Heart left ventricle (tissue), 16 donors: ENCODE measurements around the gene FAM43A. TPM values are rescaled to one million over a fixed set of nuclear protein-coding genes. Genes with fewer than 3 reads are reported as not detected.

Experiments used
- ATAC-seq, 4 donors: fragments of 200-7000 bp; cut with Tn5 transposase; one replicate each; pipeline ENCODE4 v1.9.1; 2020 to 2022; ENCODE audit warnings: moderate library complexity in 4 of 4, mild to moderate bottlenecking in 3 of 4, moderate number of reproducible peaks in 1 of 4
- DNase-seq, 5 donors: peaks; one replicate each; pipeline ENCODE4 v3.0.0-alpha.2; 2020
- H3K27ac ChIP-seq, 12 donors: fragments of 200-600 bp; sonication (generic) in 4 of 12; one replicate each; pipeline versions ENCODE4 v1.5.0 to v1.8.0; 2016 to 2022; ENCODE audit warnings: mild to moderate bottlenecking in 2 of 12
- H3K27me3 ChIP-seq, 9 donors: fragments of 200-600 bp; sonication (generic) in 2 of 9; one replicate each; pipeline versions ENCODE4 v1.5.1 to v1.8.0; 2016 to 2022; ENCODE audit warnings: mild to moderate bottlenecking in 3 of 9
- H3K36me3 ChIP-seq, 9 donors: fragments of 200-600 bp; sonication (generic) in 2 of 9; one replicate each; pipeline versions ENCODE4 v1.5.0 to v1.8.0; 2018 to 2022; ENCODE audit warnings: mild to moderate bottlenecking in 2 of 9
- H3K4me1 ChIP-seq, 12 donors: fragments of 200-600 bp; sonication (generic) in 4 of 12; one replicate each; pipeline versions ENCODE4 v1.5.0 to v1.8.0; 2016 to 2022; ENCODE audit warnings: mild to moderate bottlenecking in 3 of 12
- H3K4me3 ChIP-seq, 12 donors: fragments of 200-600 bp; sonication (generic) in 4 of 12; one replicate each; pipeline versions ENCODE4 v1.5.0 to v1.8.0; 2017 to 2022; ENCODE audit warnings: mild to moderate bottlenecking in 9 of 12, moderate library complexity in 4 of 12
- H3K9me3 ChIP-seq, 12 donors: fragments of 200-600 bp; sonication (generic) in 4 of 12; one replicate each; pipeline versions ENCODE4 v1.5.0 to v1.8.0; 2016 to 2022; ENCODE audit warnings: mild to moderate bottlenecking in 1 of 12
- POLR2A ChIP-seq, 2 donors: fragments of 450-650 bp; IDR thresholded peaks; one replicate each; pipeline ENCODE4 v1.6.1; 2017; ENCODE audit warnings: antibody characterized with exemption in 2 of 2, mild to moderate bottlenecking in 2 of 2, moderate library complexity in 2 of 2
- WGBS, 4 donors: extraction: QIAGEN DNeasy Blood & Tissue Kit in 2 of 4; methylation state at CpG; one replicate each; pipeline versions ENCODE4 v1.1.5 to v1.1.7; 2013 to 2018; 5-methylcytosine and 5-hydroxymethylcytosine counted together
- intact Hi-C, 10 donors: fragments of 100-400 bp; cut with DNase I; formaldehyde crosslinking; loops; one replicate each; pipeline versions ENCODE4 v1.11.1 to v1.14.2; 2022
- polyA plus RNA-seq, 2 donors: library from polyadenylated mRNA; stranded (reverse); fragments of 200-250 nt; gene quantifications; one replicate each; pipeline ENCODE4 v1.2.3, GENCODE V29; 2013
- total RNA-seq, 9 donors: library from RNA; depleted of rRNA in 2 of 9; stranded (reverse); fragments of >200 nt in 2 of 9; fragmentation: NEBNext Ultra II Directional in 3 of 9; extraction: Animal tissue kit (Norgen Biotek cat#: 25700) in 3 of 9; gene quantifications; one replicate each; pipeline versions ENCODE4 v1.1.0 to v1.2.4, GENCODE V29; 2016 to 2023
- TF ChIP-seq, protein P1 (sequence below), 12 donors: fragments of 200-600 bp; sonication (generic) in 4 of 12; IDR thresholded peaks; one replicate each; pipeline versions ENCODE4 v1.5.0 to v1.8.0; 2018 to 2022; ENCODE audit warnings: antibody characterized with exemption in 12 of 12, mild to moderate bottlenecking in 5 of 12
- donor health status: ischemic (EF 13 %, LVEDD 7.1; RV severe dilation, severe dysfunction).
- donor health status: healthy with polysubstance abuse.
- donor health status: DM: no; HTN: yes; CAD: no.
- donor health status: DM: no; HTN: no; CAD: no.
- donor health status: ischemic (EF 25% LVEDD 6.9; RV normal size, moderate dysfunction).
- donor health status: ischemic (EF 25% LVEDD 5.7; RV mildly dilated, moderate dysfunction).
- donor health status: healthy.
- donor health status: DM: yes; HTN: yes; CAD: no.
- donor health status: ischemic (EF 35%, LVEDD 5.7; RV mildly dilated, moderate dysfunction).
- donor health status: nonischemic (EF 11% LVEDD 7.7; RV severe dilation, severe dysfunction).
- donor health status: DM: yes; HTN: yes; CAD: no.
- donor health status: PGD.
- donor health status: ischemic (EF 29% LVEDD 5.4; RV normal size, mild dysfunction).
- donor health status: nonischemic (EF 23%, LVEDD 6.1; RV moderate dilation, normal function).

FAM43A gene
- total and polyA plus RNA-seq, 11 donors, result 7.5 to 34.8 (median 15.5) TPM

DNA sequence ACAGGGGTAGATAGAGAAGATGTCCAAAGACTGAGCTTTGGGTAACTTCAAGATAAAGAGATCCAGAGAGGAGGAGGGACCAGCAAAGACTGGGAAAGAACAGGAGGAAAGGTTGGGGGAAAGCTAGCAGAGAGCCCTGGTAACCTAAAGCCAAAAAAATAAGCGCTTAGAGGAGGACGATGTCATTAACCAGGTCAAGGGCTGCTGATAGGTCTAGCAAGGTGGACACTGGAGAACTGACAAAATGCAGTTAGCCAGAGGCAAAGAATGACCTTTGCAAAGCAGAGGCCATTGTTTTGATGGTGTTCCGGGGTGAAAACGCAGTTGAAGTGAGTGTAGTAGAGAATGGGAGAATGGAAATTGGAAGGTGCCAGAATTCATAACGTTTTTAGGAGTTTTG is 39.7 kb downstream of the FAM43A start:
- Histone ChIP-seq H3K4me3 (no peak overlapping the region), H3K27ac (no peak overlapping the region), H3K4me1 (no peaks in the 10 kb centered on the region), H3K36me3 (no peaks in the 10 kb centered on the region), H3K27me3 (no peaks in the 10 kb centered on the region), H3K9me3 (no peaks in the 10 kb centered on the region)
- intact Hi-C loops, result no loop called here
- WGBS, 4 donors, result 46 to 67% (median 57%) methylated on average over 5 of the region's 5 CpGs
- no peak for DNase-seq
- no peak for TF ChIP-seq POLR2A (IDR thresholded peaks at IDR 0.05)
- TF ChIP-seq, protein P1, sequence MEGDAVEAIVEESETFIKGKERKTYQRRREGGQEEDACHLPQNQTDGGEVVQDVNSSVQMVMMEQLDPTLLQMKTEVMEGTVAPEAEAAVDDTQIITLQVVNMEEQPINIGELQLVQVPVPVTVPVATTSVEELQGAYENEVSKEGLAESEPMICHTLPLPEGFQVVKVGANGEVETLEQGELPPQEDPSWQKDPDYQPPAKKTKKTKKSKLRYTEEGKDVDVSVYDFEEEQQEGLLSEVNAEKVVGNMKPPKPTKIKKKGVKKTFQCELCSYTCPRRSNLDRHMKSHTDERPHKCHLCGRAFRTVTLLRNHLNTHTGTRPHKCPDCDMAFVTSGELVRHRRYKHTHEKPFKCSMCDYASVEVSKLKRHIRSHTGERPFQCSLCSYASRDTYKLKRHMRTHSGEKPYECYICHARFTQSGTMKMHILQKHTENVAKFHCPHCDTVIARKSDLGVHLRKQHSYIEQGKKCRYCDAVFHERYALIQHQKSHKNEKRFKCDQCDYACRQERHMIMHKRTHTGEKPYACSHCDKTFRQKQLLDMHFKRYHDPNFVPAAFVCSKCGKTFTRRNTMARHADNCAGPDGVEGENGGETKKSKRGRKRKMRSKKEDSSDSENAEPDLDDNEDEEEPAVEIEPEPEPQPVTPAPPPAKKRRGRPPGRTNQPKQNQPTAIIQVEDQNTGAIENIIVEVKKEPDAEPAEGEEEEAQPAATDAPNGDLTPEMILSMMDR (IDR thresholded peaks at IDR 0.05), result no peak
- no peak for ATAC-seq

DNA sequence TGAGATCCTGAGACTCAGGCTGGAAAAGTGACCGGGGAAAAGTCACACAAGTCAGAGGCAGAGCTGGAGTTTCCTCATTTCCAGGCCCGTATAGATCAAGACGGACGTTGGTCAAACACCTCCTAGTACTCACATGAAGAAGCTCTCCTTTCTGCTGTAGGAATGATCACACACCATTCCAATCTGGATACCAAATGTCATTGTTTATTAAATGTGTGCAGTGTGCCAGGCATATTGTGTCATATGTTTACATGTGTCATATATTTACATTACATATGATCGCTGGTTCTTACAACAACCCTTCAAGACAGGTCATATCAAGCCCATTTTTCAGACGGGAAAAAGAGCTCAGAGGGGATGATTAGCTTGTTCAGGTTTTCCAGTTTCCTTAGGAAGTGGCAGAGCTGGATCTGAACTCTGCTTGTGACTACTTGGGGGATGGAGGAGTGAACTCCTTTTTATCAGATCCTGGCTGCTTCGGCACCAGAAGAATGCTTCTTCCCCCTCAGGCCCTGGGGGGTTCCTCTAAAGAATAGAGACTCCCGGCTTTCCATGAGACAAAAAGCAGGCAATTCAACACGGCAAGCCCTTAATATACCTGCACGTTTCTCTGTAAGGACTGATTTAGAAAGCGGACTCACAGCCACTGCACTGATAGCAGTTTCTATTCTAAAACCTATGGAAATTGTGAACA is 41.9 kb downstream of the FAM43A start:
- Histone ChIP-seq H3K27ac (no peak overlapping the region), H3K9me3 (no peaks in the 10 kb centered on the region), H3K27me3 (peaks cover 0 to 6% (median 0%) of the 10 kb centered on the region in 9 donors), H3K36me3 (no peaks in the 10 kb centered on the region), H3K4me1 (no peaks in the 10 kb centered on the region), H3K4me3 (no peak overlapping the region)
- 72 to 79% (median 75%) methylated on average over 11 of the region's 11 CpGs for WGBS, 4 donors
- intact Hi-C loops, result no loop called here
- TF ChIP-seq POLR2A (IDR thresholded peaks at IDR 0.05), result no peak
- TF ChIP-seq, protein P1 (IDR thresholded peaks at IDR 0.05), result no peak
- ATAC-seq (no peak), DNase-seq (no peak)

DNA sequence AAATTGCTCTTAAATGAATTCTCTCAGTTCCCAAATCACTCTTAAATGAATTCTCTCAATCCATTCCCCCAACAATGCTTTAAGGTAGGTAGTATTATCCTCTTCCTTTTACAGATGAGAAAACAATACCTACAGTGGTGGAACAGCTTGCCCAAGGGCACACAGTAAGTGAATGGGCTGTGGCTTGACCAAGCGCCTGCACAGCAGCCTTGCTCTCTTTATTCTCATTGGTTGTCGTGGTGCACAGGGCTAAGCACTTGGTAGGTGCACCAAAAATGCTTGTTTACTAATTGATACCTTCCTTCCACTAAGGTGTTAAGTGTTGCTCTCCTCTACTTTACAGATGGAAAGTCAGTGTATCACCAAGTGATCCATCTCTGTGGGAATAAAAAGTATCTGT is 43.3 kb downstream of the FAM43A start:
- Histone ChIP-seq H3K9me3 (no peaks in the 10 kb centered on the region), H3K27ac (no peak overlapping the region), H3K36me3 (no peaks in the 10 kb centered on the region), H3K27me3 (peaks cover 0 to 6% (median 0%) of the 10 kb centered on the region in 9 donors), H3K4me1 (no peaks in the 10 kb centered on the region), H3K4me3 (no peak overlapping the region)
- ATAC-seq (no peak), DNase-seq (no peak)
- 93 to 100% (median 96%) methylated on average over 2 of the region's 2 CpGs for WGBS, 4 donors
- TF ChIP-seq POLR2A (IDR thresholded peaks at IDR 0.05), result no peak
- TF ChIP-seq, protein P1 (IDR thresholded peaks at IDR 0.05), result no peak
- intact Hi-C loops, result no loop called here

DNA sequence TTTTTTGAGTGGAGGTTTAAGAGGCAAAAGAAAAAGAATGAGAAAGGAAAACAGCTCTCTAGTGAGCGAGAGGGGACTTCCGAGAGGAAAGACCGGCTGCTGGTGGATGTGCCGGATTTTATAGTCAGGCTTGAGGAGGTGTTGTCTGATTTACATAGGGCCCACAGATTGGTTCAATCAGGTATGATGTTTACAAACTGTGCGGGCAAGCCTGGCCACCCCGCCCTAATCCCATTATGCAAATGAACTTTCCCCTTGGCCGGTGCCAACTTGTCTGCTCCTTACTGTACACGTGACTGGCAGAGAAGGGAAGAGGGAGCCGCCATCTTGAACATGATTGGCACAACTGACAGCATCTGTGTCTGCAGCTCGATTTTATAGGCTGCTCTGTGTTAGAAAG is 44.7 kb downstream of the FAM43A start:
- WGBS, 4 donors, result 71 to 73% (median 72%) methylated on average over 10 of the region's 10 CpGs
- no peak overlapping the region for H3K4me3 ChIP-seq
- H3K4me1 ChIP-seq, result no peaks in the 10 kb centered on the region
- TF ChIP-seq, protein P1 (IDR thresholded peaks at IDR 0.05), result no peak
- TF ChIP-seq POLR2A (IDR thresholded peaks at IDR 0.05), result no peak
- peaks cover 0 to 11% (median 2%) of the 10 kb centered on the region in 12 donors for H3K9me3 ChIP-seq
- ATAC-seq (no peak), DNase-seq (no peak)
- intact Hi-C loops, result no loop called here
- no peak overlapping the region for H3K27ac ChIP-seq
- peaks cover 0 to 6% (median 0%) of the 10 kb centered on the region in 9 donors for H3K27me3 ChIP-seq
- H3K36me3 ChIP-seq, result no peaks in the 10 kb centered on the region
